SJSA1 (cell line): ENCODE data around the gene TBCD. TPM values are rescaled to one million over a fixed set of nuclear protein-coding genes. Genes with fewer than 3 reads are reported as not detected.
"Not testable (repeated sequence)": the region's sequence is repeated elsewhere in the genome, so short reads cannot be mapped to it uniquely, and the experiment has no call there.

Experiments
- DNase-seq, 2 experiments: peaks; one replicate each; pipeline ENCODE4 v3.0.0-alpha.2; 2015 to 2020; ENCODE audit warnings: low spot score in 2 of 2, low read depth in 1 of 2
- H3K27ac ChIP-seq: fragments of 250-450 bp; sonication (Bioruptor Pico); 2 replicates; pipeline ENCODE4 v1.5.1; 2020; ENCODE audit warnings: mild to moderate bottlenecking, moderate library complexity
- H3K27me3 ChIP-seq: fragments of 250-450 bp; sonication (Bioruptor Pico); replicated peaks from 2 replicates; pipeline ENCODE4 v1.5.1; 2020; ENCODE audit warnings: mild to moderate bottlenecking, moderate library complexity
- H3K36me3 ChIP-seq: fragments of 250-450 bp; sonication (Bioruptor Pico); 2 replicates; pipeline ENCODE4 v1.5.1; 2020; ENCODE audit warnings: mild to moderate bottlenecking
- H3K4me1 ChIP-seq: fragments of 250-450 bp; sonication (Bioruptor Pico); replicated peaks from 2 replicates; pipeline ENCODE4 v1.6.1; 2021; ENCODE audit warnings: mild to moderate bottlenecking
- H3K4me3 ChIP-seq: fragments of 250-450 bp; sonication (Bioruptor Pico); 2 replicates; pipeline ENCODE4 v1.5.1; 2020; ENCODE audit warnings: mild to moderate bottlenecking
- H3K9me3 ChIP-seq: fragments of 250-450 bp; sonication (Bioruptor Pico); replicated peaks from 2 replicates; pipeline ENCODE4 v1.5.1; 2020; ENCODE audit warnings: mild to moderate bottlenecking
- total RNA-seq: library from RNA; depleted of rRNA; stranded (reverse); fragments of >200 nt; shearing (Covaris generic); gene quantifications from 2 replicates; pipeline ENCODE4 v1.2.3, GENCODE V29; 2014

The TBCD gene
- total RNA-seq, 1 experiment from 2014 or later, result 39.4 TPM

- no peaks in the 10 kb centered on the region for H3K4me1 ChIP-seq
- no peaks in the 10 kb centered on the region for H3K27me3 ChIP-seq
- DNase-seq, result no peak
- H3K27ac ChIP-seq, result no peak overlapping the region
- no peaks in the 10 kb centered on the region for H3K36me3 ChIP-seq
- no peak overlapping the region for H3K4me3 ChIP-seq
- no peaks in the 10 kb centered on the region for H3K9me3 ChIP-seq
Observed at GRCh38 chr17:82740906-82741759, 10.7 kb upstream of the TBCD start.

DNA sequence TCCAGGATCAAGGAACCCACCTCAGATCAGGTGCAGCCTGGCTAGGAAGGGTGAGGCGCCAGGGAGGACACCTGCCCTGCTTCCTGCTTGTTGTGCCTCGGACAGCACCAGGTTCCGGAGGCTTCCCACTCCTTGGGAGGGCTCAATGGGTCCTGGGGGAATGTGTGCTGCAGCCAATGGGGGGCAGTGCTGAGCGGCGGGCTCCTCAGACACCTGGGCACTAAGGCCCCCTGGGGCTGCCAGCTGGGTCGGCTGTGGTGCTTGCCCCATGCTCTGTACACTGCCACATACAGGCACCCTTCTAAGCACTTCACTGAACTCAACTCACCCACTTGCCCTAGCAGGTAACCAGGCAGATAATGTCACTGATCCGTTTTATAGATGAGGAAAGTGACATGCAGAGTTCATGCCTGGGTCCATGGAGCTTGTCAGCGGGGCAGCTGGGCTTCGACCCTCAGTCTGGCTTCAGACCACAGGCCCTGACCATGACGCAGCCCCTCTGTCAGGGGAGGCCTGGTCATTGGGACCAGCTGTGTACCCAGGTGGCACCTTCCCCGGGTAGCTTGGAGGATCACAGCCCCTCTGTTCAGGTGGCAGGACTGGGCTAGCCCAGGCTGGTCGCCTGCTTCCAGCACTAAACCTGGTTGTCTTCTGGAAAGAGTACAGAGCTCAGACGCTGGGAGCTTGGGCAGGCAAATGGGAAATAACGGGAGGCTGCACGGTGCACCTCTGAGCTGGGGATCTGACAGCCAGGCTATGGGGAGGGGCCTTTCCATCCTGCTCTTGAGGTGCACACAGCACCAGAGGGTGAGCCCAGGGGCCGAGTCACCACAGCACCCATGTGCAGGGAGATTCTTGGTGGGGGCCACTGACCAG is 8.3 kb upstream of the TBCD start:
- H3K36me3 ChIP-seq, result no peaks in the 10 kb centered on the region
- 0 out of 2 replicates have a peak, but pooled peaks cover 2% of the 10 kb centered on the region for H3K9me3 ChIP-seq
- H3K27ac ChIP-seq, result no peak overlapping the region
- no peak overlapping the region for H3K4me3 ChIP-seq
- no peak for DNase-seq
- H3K4me1 ChIP-seq, result no peaks in the 10 kb centered on the region
- no peaks in the 10 kb centered on the region for H3K27me3 ChIP-seq

- DNase-seq, H3K36me3 ChIP-seq, H3K27ac ChIP-seq, H3K9me3 ChIP-seq, H3K4me1 ChIP-seq, H3K27me3 ChIP-seq, H3K4me3 ChIP-seq: not testable (repeated sequence)
Observed at GRCh38 chr17:82744736-82745135, 7.1 kb upstream of the TBCD start.

DNA sequence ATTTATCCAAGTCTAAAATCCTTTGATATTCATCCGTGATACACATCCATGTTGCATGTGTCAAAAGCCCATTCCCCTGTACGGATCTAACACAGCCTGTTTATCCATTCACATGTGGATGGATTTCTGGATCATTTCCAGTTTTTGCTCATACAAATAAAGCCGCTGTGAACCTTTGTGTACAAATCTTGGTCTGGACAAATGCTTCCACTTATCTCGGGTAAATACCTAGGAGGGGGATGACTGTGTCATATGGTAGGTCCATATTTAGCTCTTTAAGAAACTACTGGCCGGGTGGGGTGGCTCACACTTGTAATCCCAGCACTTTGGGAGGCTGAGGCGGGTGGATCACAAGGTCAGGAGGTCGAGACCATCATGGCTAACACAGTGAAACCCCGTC is 6.3 kb upstream of the TBCD start:
- Histone ChIP-seq H3K4me1 (no peaks in the 10 kb centered on the region), H3K27me3 (no peaks in the 10 kb centered on the region), H3K36me3 (no peaks in the 10 kb centered on the region), H3K4me3 (no peak overlapping the region), H3K27ac (no peak overlapping the region), H3K9me3 (peaks cover 9% of the 10 kb centered on the region)
- no peak for DNase-seq

- Histone ChIP-seq H3K9me3 (peaks cover 11% of the 10 kb centered on the region), H3K36me3 (peaks cover 10% of the 10 kb centered on the region), H3K4me3 (no peak overlapping the region), H3K27ac (no peak overlapping the region), H3K27me3 (no peaks in the 10 kb centered on the region), H3K4me1 (peaks cover 11% of the 10 kb centered on the region; the same call in 1 of the 2 replicates)
- DNase-seq, result no peak
Observed at GRCh38 chr17:82748756-82749155, 3.1 kb upstream of the TBCD start.

DNA sequence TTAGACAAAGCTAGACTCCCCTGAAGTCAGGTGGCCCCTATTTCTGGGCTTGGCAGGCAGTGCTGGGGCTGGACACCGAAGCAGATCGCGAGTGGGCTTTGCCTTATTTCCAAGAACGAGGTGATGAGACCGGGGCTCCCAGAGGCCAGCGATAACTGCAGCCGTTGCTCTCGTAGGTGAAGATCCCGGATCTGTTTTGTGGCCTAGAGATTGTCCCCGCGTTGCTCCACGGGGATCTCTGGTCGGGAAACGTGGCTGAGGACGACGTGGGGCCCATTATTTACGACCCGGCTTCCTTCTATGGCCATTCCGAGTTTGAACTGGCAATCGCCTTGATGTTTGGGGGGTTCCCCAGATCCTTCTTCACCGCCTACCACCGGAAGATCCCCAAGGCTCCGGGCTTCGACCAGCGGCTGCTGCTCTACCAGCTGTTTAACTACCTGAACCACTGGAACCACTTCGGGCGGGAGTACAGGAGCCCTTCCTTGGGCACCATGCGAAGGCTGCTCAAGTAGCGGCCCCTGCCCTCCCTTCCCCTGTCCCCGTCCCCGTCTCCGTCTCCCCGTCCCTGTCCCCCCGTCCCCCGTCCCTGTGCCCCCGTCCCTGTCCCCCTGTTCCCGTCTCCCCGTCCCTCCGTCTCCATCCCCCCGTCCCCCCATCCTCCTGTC is 1.5 kb upstream of the TBCD start:
- Histone ChIP-seq H3K9me3 (peaks cover 11% of the 10 kb centered on the region), H3K4me1 (peaks cover 11% of the 10 kb centered on the region; the same call in 1 of the 2 replicates), H3K4me3 (no peak overlapping the region), H3K36me3 (peaks cover 10% of the 10 kb centered on the region), H3K27me3 (no peaks in the 10 kb centered on the region), H3K27ac (no peak overlapping the region)
- no peak for DNase-seq

- Histone ChIP-seq H3K27me3 (no peaks in the 10 kb centered on the region), H3K9me3 (peaks cover 11% of the 10 kb centered on the region), H3K4me1 (peaks cover 11% of the 10 kb centered on the region; the same call in 1 of the 2 replicates), H3K4me3 (peak overlapping the region; percentile 51), H3K36me3 (peaks cover 10% of the 10 kb centered on the region), H3K27ac (no peak overlapping the region)
- peak in 1 of 2 experiments; percentile 55 for DNase-seq
Observed at GRCh38 chr17:82751171-82751570, 694 bp upstream of the TBCD start.

GRCh38 chr17:82752371-82753200 is 721 bp downstream of the TBCD start:
- Histone ChIP-seq H3K27ac (no peak overlapping the region), H3K27me3 (no peaks in the 10 kb centered on the region), H3K4me1 (peaks cover 11% of the 10 kb centered on the region; the same call in 1 of the 2 replicates), H3K9me3 (peaks cover 11% of the 10 kb centered on the region), H3K36me3 (peaks cover 18% of the 10 kb centered on the region), H3K4me3 (peak overlapping the region; percentile 98)
- DNase-seq, result peak; percentile 50 to 57

- H3K27me3 ChIP-seq, result no peaks in the 10 kb centered on the region
- peak overlapping the region; percentile 98 for H3K4me3 ChIP-seq
- peaks cover 11% of the 10 kb centered on the region for H3K9me3 ChIP-seq
- DNase-seq, result no peak
- peaks cover 11% of the 10 kb centered on the region; the same call in 1 of the 2 replicates for H3K4me1 ChIP-seq
- no peak overlapping the region for H3K27ac ChIP-seq
- H3K36me3 ChIP-seq, result peaks cover 22% of the 10 kb centered on the region
Observed at GRCh38 chr17:82753201-82753464, 1.3 kb downstream of the TBCD start.

GRCh38 chr17:82754297-82755208 is 2.7 kb downstream of the TBCD start:
- peaks cover 11% of the 10 kb centered on the region; the same call in 1 of the 2 replicates for H3K4me1 ChIP-seq
- H3K27ac ChIP-seq, result no peak overlapping the region
- DNase-seq, result no peak
- H3K4me3 ChIP-seq, result no peak overlapping the region
- H3K27me3 ChIP-seq, result no peaks in the 10 kb centered on the region
- peaks cover 27% of the 10 kb centered on the region for H3K36me3 ChIP-seq
- H3K9me3 ChIP-seq, result peaks cover 8% of the 10 kb centered on the region

- no peak for DNase-seq
- Histone ChIP-seq H3K36me3 (peaks cover 30% of the 10 kb centered on the region), H3K9me3 (0 out of 2 replicates have a peak, but pooled peaks cover under 1% of the 10 kb centered on the region), H3K4me1 (peaks cover 9% of the 10 kb centered on the region; the same call in 1 of the 2 replicates), H3K4me3 (no peak overlapping the region), H3K27me3 (no peaks in the 10 kb centered on the region), H3K27ac (no peak overlapping the region)
Observed at GRCh38 chr17:82756166-82756565, 4.3 kb downstream of the TBCD start.

- Histone ChIP-seq H3K4me1 (no peaks in the 10 kb centered on the region), H3K9me3 (no peaks in the 10 kb centered on the region), H3K27ac (no peak overlapping the region), H3K27me3 (no peaks in the 10 kb centered on the region), H3K4me3 (no peak overlapping the region), H3K36me3 (peaks cover 75% of the 10 kb centered on the region)
- no peak for DNase-seq
Observed at GRCh38 chr17:82765371-82765770, 13.5 kb downstream of the TBCD start.
